NB4 (cell line): ENCODE measurements around the gene RNF11.

Experiments used
- POLR2A ChIP-seq: IDR thresholded peaks from 2 replicates; pipeline ENCODE4 v1.6.1; 2011; ENCODE audit warnings: mild to moderate bottlenecking; ENCODE audit not compliant: insufficient read length; ENCODE audit errors: extremely low read depth
- TF ChIP-seq, protein P1 (sequence below): IDR thresholded peaks from one replicate; pipeline ENCODE4 v1.5.1; 2012; ENCODE audit warnings: low read depth, low read length

DNA sequence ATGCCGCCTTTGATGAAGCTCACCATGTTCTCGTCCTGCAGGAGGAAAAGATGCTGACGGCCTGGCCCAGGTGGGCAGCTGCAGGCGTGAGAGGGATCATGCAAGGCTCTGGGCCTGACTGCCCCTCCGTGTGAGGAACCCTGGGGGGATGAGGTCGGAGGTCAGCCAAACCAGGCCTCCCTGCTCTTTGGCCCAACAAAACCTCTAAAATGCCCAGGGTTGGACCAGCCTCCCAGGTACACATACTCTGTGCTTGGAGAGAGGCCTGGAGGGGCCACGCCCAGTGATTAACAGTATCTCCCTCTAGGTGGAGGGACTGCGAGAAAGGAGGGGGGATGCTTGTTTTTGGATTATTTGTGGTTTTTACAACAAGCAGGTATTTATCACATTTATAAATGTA lies 73.2 kb downstream of the RNF11 start:
- TF ChIP-seq, protein P1, sequence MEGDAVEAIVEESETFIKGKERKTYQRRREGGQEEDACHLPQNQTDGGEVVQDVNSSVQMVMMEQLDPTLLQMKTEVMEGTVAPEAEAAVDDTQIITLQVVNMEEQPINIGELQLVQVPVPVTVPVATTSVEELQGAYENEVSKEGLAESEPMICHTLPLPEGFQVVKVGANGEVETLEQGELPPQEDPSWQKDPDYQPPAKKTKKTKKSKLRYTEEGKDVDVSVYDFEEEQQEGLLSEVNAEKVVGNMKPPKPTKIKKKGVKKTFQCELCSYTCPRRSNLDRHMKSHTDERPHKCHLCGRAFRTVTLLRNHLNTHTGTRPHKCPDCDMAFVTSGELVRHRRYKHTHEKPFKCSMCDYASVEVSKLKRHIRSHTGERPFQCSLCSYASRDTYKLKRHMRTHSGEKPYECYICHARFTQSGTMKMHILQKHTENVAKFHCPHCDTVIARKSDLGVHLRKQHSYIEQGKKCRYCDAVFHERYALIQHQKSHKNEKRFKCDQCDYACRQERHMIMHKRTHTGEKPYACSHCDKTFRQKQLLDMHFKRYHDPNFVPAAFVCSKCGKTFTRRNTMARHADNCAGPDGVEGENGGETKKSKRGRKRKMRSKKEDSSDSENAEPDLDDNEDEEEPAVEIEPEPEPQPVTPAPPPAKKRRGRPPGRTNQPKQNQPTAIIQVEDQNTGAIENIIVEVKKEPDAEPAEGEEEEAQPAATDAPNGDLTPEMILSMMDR = no peak
- TF ChIP-seq POLR2A = no peak
